Muscle of arm (tissue), 12 donors: ENCODE measurements around the gene GSG1. TPM values are rescaled to one million over a fixed set of nuclear protein-coding genes. Genes with fewer than 3 reads are reported as not detected.
A peak's percentile ranks its signal among the peaks of the same experiment; 100 is the strongest.

ENCODE experiments used
- DNase-seq: peaks from one replicate; pipeline ENCODE4 v3.0.0-alpha.2; 2013
- polyA plus RNA-seq, 12 donors: library from polyadenylated mRNA; unstranded; fragments of 120-200 nt; gene quantifications; one replicate each; pipeline ENCODE4 v1.2.1, GENCODE V29; 2013; ENCODE audit not compliant: insufficient read length in 12 of 12

GSG1 gene
- polyA plus RNA-seq, 12 donors = 2.7 to 17.4 (median 8.1) TPM; not detected in 1

DNA sequence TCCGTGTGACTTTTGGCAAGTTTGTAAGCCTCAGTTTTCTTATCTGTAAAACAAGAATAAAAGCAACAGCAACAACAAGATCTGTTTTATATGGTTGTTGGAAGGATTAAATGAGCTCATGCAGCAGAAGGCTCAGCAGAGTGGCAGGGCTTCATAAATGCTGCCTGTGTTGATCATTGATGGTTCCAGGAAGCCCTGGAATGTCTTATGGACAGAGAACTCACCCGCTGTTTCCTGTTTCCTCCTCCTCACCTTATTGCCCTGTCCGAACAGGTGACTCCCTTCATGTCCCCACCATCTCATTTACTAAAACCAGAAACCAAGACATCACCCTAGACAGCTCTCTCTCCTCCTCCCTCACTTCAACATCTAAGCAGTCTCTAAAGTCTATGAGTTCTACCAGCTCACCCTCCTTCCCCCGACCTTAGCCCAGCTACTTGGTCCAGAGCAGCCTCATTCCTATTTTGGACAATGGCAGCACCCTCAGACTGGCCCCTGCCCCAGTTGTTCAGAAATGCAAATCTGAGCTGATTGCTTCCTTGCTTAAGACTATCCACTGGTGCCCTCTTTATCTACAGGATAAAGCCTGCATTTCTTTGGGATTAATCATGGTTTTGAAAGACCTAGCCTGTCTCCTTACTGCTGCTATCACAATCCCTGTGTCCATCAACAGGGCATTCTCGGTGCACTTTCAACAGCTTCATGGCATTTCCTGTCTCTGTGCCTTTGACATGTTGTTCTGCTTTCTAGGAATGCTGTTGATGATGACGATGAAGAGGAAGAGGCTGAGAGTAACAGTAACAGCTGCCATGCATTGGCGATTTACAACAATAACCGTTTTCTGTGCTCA is 21.4 kb upstream of the GSG1 start:
- no peak for DNase-seq

DNA sequence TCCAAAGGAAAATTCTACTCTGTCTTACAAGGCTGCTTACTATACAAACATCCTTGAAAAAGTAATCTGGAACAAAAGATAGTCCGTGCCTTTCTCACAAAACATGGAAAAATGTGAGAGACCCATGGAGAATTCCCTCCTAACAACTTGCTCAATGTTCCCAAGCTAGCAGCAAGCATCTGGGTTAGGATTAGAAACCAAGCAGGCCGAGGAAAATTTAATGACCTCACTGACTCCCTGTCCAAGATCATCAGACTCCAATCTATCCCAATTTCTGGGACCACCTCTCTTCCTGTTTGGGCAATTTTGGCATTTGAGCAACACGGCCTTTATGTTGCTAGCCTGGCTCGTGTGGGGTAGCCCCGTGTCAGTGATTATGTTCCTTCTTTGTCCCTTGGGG is 18.1 kb upstream of the GSG1 start:
- no peak for DNase-seq

DNA sequence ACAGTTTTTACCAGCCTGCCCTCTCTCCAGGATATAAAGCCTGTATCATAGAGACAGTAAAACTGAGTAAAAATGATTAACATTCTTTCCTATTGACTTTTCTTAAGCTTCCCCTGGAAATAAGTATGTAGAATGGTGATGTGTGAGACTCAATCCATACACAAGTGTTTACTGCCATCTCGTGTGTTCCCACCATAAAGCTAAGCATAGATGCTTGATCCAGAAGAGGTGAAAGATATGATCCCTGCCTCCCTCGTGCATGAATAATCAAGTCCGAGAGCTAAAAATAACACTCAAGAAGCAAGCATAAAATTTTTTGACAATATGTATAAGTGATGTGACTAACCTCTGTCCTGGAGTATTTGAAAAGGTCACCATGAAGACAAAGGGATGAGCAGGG is 16.9 kb upstream of the GSG1 start:
- no peak for DNase-seq

DNA sequence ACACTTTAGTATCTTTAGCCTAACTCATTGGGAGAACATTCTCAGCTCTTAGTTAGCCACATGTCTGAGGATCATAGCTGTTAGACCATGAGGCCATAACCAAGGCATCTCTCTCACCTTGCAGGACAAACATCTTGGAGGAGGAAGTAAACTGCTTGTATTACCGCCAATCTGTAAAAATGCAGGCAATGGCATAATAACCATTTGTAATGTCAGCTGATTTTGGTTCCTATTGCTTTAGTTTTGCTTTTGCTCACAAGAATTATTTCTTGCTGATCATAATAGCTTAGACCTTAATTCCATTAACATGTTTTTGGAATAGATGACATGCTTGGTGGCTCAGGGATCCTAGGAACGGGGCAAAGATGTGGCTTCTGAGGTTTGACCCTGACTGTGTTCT is 16.4 kb upstream of the GSG1 start:
- no peak for DNase-seq

DNA sequence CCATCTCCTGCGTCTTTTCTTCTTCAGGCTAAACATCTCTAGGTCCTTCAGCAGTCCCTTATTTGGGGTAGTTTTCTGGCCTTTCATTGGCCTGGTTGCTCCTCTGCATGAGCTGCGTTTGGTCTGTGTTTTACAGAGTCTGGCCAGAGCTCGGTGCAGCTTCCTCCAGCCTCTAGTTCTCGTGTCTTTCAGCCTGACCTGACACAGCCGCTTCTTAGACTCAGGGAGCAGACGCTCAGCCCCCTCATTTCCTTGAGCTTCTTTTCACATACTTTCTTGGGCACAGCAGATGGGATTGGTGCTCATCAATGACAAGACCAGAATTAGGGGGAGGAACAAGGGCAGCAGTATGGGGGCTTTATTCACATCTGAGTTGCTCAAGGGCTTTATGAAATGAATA is 13.6 kb upstream of the GSG1 start:
- DNase-seq = no peak

DNA sequence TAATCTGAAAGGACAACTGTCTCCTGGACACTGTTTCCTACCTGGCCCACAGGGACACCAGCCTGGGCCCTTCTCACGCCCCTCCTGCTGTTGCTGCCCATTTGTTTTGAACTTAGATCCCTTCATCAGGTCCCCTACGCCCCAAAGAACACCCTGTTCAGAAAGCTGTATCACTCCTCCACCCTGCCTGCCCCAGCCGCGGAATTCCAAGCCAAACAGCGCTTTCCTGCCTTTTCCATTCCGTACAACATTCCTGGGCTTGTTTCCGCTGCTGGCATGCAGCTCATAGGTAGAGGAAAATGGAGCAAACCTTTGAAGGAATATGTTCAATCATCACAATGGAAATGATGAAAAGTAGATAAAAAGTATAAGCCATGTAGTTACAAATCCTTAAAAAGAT is 12.8 kb upstream of the GSG1 start:
- peak; percentile 35 for DNase-seq

DNA sequence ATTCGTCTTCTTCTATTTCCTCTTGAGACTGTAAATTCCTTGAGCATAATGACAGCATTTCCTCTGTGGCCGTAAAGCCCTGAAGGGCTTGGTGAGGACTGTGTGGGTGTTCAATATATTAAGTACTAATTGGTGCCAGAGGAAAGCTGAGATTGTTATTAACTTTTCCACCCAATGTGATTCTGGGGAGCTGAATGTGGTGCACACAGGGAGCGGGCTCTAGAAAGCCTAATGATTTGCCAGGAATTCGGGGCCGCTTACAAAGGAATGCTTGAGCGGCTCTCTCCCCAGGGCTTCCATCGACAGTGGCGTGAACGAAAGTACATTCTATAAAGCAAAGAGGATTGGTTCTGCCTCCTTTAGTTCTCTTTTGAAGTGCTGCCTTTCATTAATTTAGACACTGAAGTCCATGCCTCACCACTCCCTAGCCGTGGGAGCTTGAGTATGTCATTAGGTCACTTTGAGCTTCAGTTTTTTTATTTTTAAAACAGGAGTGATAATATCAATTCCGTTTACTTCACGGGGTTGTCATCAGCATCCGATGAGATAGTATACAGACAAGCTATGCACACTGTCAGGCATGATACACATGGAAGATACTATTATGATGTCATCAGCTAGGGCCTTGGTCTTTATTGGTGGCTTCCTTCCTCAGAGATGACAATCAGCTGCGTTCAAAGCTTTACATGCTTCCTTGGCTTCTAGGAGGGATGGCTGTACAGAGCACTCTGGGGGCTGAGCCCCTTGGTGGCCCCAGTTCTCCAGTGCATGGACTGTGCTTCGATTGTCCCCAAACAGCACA is 11.0 kb upstream of the GSG1 start:
- DNase-seq = no peak

DNA sequence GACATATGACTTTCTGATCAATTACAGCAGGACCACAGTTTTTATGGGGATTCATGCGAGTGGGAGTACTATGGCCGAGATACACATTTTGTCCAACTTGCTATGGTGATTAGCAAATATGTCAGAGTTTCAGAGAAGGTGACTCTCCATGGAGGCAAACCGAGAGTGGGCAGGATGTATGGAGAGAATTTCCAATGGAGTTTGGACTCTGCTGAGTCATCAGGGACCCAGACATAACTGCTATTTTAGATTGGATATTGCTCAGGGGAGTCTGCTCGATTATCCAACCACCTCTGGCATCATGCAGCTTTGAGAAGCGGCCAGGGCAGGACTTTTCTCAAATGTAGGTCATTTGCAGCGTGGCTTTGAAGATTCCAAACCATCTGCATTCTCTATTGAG is 9.5 kb upstream of the GSG1 start:
- DNase-seq = no peak

DNA sequence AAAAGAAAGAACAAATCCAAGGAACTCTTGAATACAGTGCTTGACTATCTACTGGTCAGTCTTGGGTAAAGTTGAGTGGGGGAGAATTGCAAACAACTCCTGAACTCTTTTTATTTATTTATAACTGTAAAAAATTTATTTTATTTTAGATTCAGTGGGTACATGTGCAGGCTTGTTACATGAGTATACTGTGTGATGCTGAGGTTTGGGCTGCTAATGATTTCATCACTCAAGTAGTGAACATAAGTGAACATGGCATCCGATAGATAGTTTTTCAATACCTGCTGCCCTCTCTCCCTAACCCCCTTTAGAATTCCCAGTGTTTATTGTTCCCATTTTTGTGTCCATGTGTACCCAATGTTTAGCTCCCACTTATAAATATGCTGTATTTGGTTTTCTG is 3.2 kb upstream of the GSG1 start:
- no peak for DNase-seq

DNA sequence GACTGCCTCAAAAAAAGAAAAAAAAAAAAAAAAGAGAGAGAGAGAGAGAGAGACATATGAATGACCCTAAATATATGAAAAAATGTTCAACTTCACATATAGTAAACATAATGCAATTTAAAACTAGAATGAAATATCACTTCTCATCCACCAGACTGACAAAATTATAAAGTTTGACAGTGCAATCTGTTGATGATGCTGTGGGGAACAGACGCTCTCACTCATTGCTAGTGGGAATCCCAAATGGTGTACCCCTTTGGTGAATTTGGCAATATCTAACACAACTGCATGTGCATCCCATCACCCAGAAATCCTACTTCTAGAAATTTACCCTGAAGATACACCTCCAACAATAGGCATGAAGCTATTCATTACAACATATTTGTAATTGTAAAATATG is 2.3 kb upstream of the GSG1 start:
- no peak for DNase-seq

DNA sequence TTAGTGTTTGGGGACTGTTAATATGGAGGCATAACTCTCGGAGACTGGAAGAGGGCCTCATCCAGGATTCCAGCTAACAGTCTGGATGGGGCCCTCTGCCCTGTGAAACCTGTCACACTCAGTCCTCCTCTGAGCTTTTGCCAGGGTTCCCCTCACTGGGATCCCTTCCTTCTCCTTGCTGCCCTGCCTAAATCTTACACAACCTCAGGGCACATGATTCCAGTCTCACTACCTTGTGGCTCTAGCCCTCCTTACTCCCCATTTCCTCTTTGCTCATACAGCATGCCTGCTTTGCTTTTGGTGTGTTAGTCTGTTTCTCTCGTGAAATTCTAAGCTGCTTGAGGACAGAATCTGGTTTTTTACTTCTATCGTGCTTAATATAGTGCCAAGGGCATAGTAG is 942 bp upstream of the GSG1 start:
- DNase-seq = no peak

DNA sequence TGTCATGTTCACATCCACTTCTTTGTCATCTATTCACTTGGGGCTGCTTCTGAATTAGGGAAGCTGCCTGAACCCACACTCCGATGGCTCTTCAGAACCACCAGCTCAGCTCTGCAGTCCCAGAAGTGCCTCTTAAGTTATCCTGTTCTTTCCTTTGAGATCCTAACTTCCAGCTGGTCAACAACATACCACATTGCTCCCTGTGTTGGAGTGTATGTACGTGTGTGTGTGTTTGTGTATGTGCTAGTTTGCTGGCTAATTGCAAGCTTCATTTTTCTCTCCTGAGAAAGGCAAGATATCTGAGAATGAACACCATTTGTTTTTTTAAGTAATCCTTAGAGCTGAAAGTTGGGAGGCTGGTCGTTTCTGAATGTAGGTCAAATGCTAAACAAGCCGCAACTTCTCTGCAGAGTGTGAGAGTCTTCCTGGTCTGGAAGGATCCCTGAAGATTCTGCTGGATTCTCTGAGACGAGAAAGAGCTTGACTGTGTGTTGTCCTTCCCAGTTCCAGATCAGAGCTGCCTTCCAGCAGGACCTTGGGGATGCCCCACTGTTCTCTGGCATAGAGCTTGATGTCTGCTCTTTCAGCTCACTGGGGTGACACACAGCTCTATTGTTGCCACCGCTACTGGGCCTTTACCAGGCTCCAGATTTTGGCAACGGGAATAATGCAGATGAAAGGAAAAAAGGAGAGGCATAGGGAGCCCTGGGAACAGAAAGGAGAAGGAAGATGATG is 839 bp downstream of the GSG1 start:
- DNase-seq = no peak

DNA sequence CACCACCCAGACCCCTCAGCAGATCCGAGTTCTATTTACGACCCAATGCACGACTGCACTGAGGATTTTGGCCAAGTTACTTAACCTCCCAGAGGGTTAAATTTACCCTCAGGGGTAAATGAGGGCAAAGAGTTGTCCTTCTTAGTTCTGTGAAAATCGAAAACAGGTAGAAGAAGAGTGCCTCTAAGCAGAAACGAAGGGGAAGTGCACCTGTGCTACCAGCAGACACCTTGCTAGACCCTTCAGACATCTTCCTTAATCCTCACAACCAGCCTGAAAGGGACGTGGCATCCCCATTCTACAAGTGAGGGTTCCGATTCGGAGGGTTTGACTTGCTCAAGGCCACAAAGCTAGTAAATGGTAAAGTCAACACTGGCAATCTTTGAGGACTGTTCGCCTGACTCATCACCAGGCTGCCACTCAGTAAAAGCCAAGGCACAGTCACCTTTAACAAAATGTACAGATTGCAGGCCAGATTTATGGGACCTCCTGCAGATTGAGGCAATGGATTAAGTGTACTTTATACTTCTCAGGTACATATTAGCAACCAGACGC is 1.6 kb downstream of the GSG1 start:
- DNase-seq = no peak

DNA sequence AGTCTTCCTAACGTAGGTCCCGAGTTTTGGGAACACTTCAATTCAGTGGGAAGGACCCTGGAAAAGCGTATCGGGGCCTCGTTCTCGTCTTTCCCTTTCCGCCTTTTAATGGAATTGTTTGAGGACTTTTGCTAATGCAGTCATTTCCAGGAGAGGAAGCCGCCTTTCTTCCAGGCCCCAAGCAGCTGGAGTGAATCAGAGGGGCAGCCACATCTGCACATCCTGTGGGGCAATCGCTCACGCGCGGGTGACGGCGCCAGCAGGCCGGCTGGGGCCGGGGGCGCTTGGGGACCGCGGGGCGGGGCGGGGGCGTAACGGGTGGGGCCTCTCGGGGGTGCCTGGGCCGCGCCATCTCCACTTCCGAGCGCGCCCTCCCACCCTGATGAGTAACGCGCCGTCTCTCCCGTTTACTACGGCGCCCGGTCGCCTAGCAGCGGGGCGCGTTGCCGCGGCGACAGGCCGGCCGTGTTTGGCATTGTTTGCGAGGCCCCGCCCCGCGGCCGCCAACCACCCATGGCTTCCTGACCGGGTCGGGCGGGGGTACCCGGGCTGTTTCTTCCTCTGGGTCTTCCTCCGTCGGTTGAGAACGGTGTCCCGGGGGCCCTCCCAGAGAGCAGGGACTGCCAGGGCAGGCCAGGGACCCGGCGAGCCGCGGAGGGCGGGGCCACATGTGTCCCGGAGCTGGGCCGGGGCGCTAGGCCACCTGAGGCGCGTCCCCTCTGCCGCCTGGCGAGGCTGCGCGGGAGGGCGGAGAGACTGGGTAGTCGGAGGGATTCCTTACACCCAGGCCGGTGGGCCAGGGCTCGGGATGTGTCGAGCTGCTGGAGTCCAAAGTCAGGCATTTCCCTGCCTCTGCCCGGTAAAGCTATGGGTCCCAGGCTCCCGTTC is 2.3 kb downstream of the GSG1 start:
- peak; percentile 88 for DNase-seq

DNA sequence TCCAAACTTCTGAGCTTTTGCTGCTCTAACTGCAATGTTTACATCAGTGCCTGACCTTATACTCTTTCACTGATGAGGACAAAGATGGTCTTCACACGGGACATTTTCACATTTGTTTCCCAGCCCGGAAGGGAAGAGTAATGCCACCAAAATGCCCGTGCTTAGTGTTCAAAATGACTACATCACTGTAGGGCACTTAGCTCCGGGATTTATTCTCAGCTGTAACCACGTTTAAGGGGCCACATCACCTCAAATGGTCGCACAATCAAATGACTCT is 2.9 kb downstream of the GSG1 start:
- no peak for DNase-seq

DNA sequence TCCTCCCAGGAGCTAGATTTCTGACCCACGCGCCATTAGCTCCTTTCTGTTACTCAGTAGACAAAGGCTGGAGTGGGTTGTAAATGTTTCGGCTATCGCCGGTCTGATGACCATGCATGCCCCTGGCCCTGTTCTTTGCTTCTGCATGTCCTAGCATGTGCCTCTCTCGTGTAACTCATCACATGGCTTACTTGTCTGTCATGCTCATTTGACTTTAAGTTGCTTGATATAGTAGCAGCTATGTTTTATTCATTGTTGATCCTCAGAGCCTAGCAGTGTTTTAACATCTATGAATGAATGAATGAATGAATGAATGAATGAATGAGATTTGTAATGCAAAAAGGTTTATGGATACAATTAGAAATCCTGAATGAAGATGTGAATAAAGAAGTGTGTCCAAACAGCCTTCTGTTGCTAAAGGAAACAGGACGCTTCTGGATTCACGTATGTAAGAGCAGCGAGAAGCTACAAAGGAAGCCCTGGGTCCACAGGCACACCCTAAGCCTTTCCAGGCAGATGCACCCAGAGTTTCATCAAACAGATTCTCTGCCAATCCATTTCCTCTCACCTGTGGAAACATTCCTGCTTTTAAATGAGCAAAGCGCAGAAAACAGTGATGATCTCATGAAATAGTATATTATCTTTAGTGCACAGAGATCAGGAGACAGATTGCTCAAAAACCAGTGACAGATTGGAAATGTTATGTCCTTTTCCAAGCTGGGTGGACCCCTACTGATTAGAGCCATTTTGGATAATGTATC is 3.4 kb downstream of the GSG1 start:
- no peak for DNase-seq

DNA sequence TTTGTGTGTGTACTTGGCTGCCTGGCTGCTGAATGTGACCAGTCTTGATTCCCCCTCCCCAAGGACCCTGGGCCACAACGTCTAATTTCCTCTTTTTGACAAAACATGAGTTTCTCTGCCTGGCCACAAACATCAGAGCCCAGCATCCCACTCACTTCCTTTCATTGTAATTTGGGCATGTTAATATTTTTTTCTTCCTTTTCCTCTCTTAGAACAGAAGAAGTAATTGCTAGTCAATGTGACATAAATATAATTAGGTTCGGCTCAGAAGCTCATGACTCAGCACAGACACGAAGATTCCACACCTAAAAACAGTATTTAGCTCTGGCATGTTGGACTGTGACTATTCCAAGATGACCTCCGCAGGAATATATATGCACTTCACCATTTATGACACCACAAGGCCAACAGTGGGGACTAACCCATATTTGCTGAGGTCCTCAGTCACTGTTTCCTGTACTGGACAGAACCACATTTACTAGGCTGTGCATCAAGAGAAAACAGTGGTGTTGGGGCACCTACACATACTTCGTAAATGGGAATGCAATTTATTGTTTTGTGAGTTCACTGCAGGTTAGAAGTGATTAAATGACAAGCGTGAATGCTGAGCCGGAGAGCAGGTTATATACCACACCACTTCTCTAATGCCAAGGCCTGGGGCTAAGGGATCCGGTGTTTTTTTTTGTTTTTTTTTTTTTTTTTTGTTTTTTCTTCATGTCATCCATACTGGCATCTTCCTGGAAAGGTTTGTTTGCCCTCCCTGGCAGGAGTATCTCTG is 4.2 kb downstream of the GSG1 start:
- peak; percentile 34 for DNase-seq

DNA sequence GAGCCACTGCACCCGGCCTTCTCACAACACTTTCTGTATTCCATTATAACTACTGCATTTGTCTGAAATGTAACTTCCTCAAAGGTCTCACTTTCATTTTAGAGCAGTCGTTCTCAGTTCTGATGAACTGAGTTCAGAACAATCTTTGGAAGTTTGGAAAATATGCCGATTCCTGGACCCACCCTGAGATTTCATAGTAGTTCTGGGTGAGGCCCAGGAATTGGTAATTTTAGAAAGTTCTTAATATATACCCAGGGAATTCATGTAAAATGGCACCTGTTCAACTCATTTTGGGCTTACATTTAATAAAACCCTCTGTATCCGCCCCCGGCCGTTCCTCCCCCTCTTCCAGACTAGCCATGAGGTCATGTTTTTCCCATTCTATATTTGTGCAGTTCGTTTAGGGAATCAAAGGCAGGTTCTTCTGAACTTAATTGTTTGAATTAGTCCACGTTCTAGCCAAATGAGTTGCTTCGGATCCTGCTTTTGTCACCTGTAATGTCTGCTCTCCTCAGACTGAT is 5.9 kb downstream of the GSG1 start:
- peak; percentile 85 for DNase-seq

DNA sequence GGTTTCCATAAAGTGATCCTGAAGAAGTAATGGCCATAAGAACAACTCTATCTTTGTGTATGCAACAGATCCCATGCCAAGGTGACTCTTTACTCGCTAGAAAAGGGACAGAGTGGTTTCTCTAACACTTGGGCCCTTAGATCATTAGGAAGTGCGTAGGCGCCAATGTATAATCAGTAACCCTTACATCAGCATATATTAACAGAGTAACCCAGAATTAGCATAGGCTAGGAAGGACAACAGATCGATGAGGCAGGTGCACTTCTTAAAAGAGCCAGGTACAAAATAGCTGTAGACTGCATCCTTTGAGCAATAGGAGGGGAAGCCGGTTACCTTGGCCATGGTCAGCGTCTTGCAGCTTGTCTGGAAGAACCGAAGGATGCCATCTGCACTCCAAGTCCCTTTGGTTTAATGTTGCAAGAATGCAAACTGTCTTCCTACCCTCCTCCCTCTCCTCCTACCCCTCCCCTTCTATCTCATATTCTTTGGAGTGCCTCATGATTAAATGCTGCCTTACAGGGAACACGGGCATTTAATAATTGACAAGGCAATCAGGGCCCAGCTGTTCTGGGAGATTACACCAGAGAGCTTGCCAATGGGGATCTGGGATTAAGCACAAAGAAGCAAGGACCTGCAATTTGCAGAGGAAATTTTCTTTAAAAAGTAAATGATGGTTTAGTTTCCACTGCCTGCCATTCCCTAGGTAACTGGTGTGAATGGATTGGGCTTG is 8.0 kb downstream of the GSG1 start:
- DNase-seq = no peak
